OCI-M2 (cell line): ENCODE results near the gene ZFP57.

Experiments used
- DNase-seq: peaks from one replicate; lab custom pipeline; 2025; ENCODE audit not compliant: unreplicated experiment; lab: John Stamatoyannopoulos, UW

Gene ZFP57

DNA sequence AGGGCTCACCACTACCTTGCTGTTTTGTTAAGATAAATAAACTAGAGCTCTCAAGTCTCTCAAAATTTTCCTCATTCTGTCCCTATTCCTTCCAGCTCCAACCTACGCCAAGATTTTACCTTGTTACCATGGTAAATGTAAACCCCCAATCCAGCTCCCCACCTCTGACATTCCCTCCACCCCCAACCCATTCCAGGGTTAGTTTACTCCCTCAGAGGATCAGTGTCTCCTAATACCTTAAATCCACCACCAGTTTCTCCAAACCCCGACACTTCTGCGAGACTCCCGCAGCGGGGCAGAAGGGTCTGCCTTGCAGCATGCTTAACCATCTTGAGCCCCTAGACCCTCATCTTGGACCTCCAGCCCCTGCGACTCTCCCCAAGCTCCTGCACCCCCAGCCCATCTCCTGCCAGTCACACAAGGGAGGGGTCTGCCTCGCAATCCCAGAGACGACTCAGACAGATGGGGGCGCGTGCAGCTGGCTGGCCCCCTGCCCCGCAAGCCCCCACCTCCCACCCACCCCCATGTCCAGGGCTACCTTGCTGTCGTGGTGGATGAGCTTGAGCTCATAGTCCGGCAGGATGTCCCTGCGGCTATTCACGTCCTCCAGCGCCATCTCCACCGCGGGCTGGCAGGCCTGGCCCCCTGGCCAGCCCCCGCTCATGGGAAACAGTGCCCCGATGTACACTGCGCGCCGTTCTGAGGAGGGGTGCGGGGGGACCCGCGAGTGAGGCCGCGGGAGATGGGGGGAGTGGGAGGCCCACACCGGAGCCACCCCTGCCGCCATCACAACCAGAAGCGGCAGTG is 53.8 kb downstream of the ZFP57 start:
- DNase-seq: no peak

DNA sequence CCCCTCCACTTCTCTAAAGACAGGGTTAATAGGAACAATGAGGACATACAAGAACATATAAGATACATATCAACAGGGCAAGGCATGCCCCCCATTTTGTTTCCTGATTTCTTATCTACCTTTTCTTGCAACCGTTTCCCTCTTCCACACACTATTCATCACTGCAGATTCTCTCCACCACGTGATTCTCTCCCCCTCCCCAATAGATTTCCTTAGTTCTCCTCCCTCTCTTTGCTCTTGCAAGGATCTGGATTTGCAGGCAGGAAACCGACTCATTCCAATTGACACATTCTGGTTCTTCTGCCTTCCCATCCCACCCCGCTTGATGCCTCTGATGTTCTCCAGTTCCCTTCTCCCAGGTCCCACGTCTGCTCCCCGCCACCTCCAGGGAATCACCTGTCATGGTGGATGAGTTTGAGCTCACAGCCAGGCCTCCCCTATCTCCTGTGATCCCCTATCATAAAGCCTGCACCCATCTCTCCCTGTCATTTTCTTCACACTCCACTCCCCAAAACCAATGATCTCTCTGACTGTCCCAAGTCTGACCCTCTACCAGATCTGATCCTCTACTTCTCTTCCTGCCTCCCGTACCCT is 55.5 kb downstream of the ZFP57 start:
- DNase-seq: no peak

GRCh38 chr6:29624520-29624961 is 56.4 kb downstream of the ZFP57 start:
- no peak for DNase-seq
